HG03558 (cell line): Measurements from ENCODE around the gene DNAH9.
"Not testable (repeated sequence)": the region's sequence is repeated elsewhere in the genome, so short reads cannot be mapped to it uniquely, and the experiment has no call there.

ENCODE experiments used
- ATAC-seq: cut with Tn5 transposase; IDR thresholded peaks from one replicate; pipeline ENCODE4 v1.9.1; 2021; ENCODE audit warnings: moderate number of reproducible peaks; ENCODE audit not compliant: unreplicated experiment; ENCODE audit errors: extremely low read depth

The DNAH9 gene

DNA sequence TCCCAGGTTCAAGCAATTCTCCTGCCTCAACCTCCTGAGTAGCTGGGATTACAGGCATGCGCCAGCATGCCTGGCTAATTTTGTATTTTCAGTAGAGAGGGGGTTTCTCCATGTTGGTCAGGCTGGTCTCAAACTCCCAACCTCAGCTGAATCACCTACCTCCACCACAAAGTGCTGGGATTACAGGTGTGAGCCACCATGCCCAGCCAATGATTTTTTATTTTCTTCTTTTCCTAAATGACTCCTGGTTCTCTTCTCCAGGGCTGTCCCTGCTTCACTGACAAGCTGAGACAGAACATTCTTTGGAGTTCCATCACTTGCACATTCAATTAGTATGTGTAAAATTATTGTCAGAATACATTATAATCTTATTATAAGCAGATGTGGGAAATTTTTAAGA, 351.3 kb downstream of the DNAH9 start:
- ATAC-seq, result not testable (repeated sequence)

DNA sequence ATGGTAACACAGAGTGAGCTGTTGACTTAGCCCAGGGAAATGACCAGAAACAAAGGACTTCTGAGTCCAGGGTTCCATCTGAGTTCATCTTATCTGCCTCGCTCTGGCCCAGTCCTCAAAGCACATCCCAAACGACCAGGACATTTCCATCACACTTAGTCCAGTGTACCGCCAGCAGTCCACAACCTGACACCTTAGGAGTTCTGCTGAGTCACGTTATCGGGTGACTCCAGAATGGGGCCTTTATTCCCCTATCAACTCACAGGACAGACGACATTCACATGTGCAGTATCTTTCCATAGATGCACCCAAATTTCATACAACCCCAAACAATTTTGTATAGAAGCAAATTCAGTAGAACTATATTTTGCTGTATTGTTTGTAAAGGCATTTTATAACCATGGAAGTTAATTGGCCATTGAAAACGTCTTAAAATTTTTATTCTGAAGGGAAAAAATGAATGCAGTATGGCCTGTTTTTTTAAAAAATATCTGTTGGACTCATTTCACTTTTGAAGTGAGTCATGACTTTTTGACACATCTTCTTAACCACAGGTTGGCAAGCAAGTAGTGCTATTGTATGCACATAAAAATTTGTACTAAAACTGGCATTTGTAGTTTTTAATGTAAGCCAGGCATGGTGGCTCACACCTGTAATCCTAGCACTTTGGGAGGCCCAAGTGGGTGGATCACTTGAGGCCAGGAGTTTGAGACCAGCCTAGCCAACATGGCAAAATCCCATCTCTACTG, 352.7 kb downstream of the DNAH9 start:
- ATAC-seq, result no peak

- no peak for ATAC-seq
Observed at GRCh38 chr17:11952610-11953009, 354.3 kb downstream of the DNAH9 start.

- no peak for ATAC-seq
Observed at GRCh38 chr17:11953924-11954323, 355.7 kb downstream of the DNAH9 start.

- ATAC-seq, result no peak
Observed at GRCh38 chr17:11954936-11955335, 356.7 kb downstream of the DNAH9 start.

- ATAC-seq, result no peak
Observed at GRCh38 chr17:11969565-11969964, 371.3 kb downstream of the DNAH9 start.

GRCh38 chr17:11972741-11973140, 374.5 kb downstream of the DNAH9 start:
- ATAC-seq, result not testable (repeated sequence)

DNA sequence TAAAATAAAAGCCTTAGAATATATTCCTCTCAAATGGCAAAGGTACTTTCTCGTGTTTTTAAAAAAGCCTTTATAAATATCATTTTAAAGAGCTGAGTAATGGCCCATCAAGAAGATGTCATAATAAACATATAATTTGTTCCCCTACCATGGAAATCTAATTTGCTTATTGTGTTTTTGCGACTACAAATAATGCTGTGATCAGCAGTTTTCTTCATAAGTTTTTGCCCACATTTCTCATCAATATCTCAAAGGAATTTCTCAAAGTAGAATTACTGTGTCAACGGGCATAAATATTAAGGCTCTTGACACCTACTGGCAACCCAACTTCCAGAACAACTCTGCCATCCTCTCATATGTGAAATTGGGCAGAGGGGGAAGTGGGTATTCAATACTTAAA, 381.5 kb downstream of the DNAH9 start:
- ATAC-seq, result no peak

- ATAC-seq, result no peak
Observed at GRCh38 chr17:11980813-11981212, 382.5 kb downstream of the DNAH9 start.

- no peak for ATAC-seq
Observed at GRCh38 chr17:11981862-11982261, 383.6 kb downstream of the DNAH9 start.

DNA sequence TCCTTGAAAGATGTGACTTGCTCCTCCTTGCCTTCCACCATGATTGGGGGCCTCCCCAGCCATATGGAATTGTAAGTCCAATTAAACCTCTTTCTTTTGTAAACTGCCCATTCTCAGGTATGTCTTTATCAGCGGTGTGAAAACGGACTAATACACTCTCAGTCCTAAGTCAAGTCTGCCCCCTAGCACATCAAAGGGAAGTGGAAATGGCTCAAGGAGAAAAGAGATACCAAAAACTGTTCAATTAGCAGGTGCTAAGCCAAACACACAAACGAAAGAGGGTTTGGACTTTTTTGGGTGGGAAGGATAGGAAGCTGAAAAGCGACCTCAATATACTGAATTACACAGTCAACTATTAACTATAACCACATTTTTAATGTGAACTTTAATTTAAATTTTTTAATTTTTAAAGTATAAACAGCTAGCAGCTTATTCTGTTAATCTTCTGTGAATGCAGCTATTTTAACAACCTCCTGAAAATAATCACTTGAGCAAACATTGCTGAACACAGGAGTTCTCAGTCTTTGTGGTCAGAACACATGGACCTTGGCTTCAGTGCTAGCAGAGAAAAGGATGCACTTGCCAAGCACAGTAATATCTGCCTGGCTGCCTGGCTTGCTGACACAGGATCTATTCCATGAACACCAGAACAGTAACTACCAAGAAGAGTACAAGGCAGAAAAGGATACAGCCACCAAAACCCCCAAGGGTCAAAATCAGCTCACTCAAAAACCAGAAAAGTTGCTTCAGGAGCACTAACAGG, 388.1 kb downstream of the DNAH9 start:
- ATAC-seq, result no peak

DNA sequence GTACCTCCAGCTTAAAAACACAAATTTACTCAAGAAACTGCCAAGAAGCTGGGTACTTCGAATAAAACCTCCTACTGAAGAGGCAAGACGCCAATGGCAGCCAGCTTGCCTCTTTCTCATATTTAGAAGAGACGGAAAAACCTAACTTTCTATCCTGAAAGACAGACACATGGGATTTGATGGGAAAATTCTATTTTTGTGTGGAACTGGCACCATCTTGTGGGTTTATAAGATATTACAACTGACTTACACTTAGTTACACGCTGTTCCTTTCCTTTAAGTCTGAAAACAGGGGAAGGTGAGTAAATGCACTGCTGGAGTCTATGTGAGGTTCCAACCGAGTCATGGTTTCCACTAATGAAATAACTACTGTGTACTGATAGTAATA, 388.7 kb downstream of the DNAH9 start:
- no peak for ATAC-seq

DNA sequence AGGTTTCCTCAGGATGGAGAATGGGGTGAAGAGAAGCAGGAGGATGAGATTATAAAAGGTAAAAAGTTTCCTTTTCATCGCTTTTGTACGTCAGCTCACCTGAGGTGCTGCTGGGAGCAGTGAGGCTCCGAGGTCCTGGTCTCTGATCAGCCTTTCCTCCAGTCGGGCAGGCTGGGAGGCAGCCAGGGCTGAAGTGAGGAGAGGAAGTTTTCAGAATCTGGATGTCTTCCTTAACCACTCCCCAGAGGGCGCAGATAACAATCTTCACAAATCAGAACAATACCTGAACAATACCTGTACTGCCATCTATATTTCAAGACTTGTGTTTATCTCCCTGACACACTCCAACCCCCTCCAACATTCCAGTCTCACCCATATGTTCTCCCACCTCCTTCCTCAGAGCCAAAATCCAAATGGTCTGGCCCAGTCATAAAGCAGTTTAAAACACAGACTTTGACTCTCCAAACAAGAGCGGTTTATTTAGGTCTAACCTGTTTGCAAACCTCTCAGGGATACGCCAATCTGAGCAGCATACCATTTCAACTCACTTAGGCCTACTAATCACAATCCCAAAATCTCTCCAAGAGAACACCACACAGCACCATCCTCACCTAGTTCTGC, 392.2 kb downstream of the DNAH9 start:
- ATAC-seq, result no peak

DNA sequence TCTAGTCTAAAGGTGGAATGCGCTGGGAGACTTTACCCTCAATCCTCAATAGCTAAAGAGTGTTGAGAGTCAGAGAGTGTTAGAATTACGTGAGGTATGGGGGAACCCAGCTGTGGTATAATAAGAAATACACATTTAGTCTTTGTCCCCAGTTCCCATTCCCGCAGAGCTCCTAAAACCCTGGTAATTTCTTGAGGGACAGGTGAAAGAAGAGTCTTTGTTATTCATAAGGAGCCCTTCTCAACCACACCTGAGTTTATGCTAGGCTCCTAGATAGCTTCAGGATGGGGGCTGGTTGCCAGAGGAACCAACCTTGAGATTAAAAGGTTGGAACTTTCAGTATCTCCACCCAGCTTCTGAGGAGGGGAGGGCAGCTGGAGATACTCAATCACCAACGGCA, 393.2 kb downstream of the DNAH9 start:
- no peak for ATAC-seq

GRCh38 chr17:11996722-11997146, 398.5 kb downstream of the DNAH9 start:
- peak; percentile 8 for ATAC-seq

GRCh38 chr17:11997147-11997971, 399.1 kb downstream of the DNAH9 start, which contains the start of gene ZNF18:
Gene ZNF18 (minus strand): TSS chr17:11997475. CDS start chr17:11992829, 4,646 bp downstream.
- peak; percentile 90 for ATAC-seq

GRCh38 chr17:11997972-11998233, 399.6 kb downstream of the DNAH9 start:
- ATAC-seq, result no peak

DNA sequence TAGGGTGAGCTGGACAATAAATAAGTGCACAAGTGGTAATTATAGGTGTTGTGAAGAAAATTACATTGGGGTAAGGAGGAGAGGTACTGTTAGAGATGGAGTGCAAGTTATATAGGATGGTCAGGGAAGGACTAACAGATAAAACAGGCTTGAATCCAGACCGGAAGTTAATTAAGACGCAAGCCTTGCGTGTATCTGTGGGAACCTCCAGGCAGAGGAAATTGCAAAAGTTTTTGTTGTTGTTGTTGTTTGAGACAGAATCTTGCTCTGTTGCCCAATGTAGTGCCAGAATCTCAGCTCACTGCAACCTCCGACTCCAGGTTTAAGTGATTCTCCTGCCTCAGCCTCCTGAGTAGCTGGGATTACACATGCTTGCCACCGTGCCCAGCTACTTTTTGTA, 401.4 kb downstream of the DNAH9 start:
- no peak for ATAC-seq

- ATAC-seq, result no peak
Observed at GRCh38 chr17:12007466-12007865, 409.2 kb downstream of the DNAH9 start.
